Kidney epithelial cell (primary cell): ENCODE data around the gene ZDHHC16. TPM values are rescaled to one million over a fixed set of nuclear protein-coding genes. Genes with fewer than 3 reads are reported as not detected.

Experiments
- DNase-seq: peaks from one replicate; pipeline ENCODE4 v3.0.0-alpha.2; 2010; ENCODE audit warnings: low read depth
- H3K27me3 ChIP-seq: 2 replicates; pipeline ENCODE4 v1.6.0; 2011; ENCODE audit warnings: low read length; ENCODE audit not compliant: control insufficient read depth, insufficient read depth
- H3K36me3 ChIP-seq: 2 replicates; pipeline ENCODE4 v1.5.1; 2011; ENCODE audit warnings: low read length; ENCODE audit not compliant: control insufficient read depth, insufficient read depth
- H3K4me3 ChIP-seq: 2 replicates; pipeline ENCODE4 v1.5.1; 2011; ENCODE audit warnings: low read depth, mild to moderate bottlenecking, control low read depth, low read length
- total RNA-seq: library from RNA; depleted of rRNA; stranded (reverse); fragments of >200 nt; gene quantifications from 2 replicates; pipeline ENCODE4 v1.2.3, GENCODE V29; 2015
- TF ChIP-seq, protein P1 (sequence below): IDR thresholded peaks from 2 replicates; pipeline ENCODE4 v1.5.1; 2011; ENCODE audit warnings: mild to moderate bottlenecking, moderate library complexity, low read length, control low read depth, inconsistent platforms; ENCODE audit not compliant: insufficient read depth, poor library complexity, severe bottlenecking

The ZDHHC16 gene
- 42.4 and 46.8 TPM in 2 replicates for total RNA-seq

DNA sequence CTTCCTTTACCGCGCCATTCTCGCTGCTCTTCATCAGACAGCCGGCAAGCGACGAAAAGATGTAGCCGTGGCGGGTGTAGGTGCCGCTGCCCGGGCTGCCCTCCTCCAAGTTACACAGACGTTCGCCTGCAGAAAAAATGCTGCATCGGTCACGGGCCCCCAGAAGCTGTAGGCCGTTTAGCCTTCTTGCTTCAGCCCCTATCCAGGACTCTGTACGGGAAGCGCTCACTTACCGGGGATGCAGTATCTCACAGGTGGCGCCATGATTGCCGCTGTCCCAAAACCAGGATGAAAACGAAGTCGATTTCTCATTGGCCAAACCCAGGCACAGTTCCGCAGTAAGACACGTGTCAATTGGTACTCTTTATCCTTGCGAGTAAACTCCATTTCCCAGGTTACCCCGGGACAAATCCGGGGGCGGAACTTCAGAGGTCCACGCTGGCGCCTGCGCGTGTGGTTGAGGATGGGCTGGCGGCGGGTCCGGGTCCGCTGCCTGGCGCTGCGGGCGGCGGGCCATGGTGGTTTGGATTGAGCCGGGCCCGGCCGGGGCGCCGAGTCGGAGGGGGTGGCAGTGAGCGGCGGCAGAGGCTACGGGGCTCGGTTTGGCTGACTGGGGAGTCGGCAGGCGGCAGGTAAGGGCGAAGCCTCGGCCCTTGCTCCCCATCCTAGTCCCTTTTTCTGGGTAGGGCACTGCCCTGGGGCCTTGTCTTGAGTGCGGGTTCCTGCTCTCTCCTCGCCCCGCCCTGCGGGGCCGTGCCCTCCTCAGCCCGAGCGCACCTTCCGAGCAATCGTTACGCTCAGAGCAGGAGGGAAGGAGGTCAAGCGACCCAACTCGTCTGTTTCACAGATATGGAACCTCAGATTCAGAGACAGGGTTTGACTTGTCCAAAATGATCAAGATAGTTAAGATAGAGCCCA is at the start of gene ZDHHC16, which contains the start of gene EXOSC1:
TSS of gene ZDHHC16 (plus strand) at position 454 of the 918 bp plus-strand sequence. CDS start 5,501 bp downstream, outside the sequence.
TSS of gene EXOSC1 (minus strand) at position 285 of the 918 bp plus-strand sequence. CDS start at position 264, 21 bp downstream.
- TF ChIP-seq, protein P1, sequence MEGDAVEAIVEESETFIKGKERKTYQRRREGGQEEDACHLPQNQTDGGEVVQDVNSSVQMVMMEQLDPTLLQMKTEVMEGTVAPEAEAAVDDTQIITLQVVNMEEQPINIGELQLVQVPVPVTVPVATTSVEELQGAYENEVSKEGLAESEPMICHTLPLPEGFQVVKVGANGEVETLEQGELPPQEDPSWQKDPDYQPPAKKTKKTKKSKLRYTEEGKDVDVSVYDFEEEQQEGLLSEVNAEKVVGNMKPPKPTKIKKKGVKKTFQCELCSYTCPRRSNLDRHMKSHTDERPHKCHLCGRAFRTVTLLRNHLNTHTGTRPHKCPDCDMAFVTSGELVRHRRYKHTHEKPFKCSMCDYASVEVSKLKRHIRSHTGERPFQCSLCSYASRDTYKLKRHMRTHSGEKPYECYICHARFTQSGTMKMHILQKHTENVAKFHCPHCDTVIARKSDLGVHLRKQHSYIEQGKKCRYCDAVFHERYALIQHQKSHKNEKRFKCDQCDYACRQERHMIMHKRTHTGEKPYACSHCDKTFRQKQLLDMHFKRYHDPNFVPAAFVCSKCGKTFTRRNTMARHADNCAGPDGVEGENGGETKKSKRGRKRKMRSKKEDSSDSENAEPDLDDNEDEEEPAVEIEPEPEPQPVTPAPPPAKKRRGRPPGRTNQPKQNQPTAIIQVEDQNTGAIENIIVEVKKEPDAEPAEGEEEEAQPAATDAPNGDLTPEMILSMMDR = peak; percentile 15
- Histone ChIP-seq H3K36me3 (no peaks in the 10 kb centered on the region), H3K4me3 (peak within 1 kb of the TSS; percentile 66), H3K27me3 (no peaks in the 10 kb centered on the region)
- DNase-seq = peak; percentile 95

DNA sequence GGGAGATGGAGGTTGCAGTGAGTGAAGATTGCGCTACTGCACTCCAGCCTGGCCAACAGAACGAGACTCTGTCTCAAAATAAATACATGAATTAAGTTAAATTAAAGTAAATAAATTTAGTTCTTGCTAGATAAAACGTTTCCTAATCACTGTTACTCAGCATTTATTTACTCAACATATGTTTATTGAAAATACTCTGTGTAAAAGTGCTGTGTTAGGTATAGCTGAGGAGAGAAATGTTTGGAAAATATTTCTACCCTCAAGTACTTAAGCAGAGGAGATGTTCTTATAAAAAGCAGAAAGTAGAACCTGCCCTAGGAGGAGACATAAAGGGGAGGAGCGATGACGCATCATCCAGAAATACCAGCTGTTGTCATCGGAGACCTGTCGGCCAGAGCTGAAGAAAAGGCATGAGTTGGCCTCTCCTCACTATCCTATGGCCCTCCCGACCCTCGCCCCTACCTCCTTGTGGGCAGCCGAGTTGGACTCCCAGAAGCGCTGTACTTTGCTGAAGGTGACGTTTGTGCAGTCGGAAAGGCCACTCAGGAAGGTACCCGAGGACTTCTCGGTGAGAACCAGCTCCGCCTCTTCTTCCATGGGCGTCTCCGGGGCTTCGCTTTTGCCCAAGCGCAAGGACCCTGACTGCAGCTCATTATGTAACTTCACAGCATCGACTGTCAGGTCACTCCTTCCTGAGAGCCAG is 46.0 kb upstream of the ZDHHC16 start:
- DNase-seq = no peak
- TF ChIP-seq, protein P1 = no peak
- Histone ChIP-seq H3K36me3 (peaks cover 1% of the 10 kb centered on the region), H3K4me3 (peak overlapping the region; percentile 85), H3K27me3 (no peaks in the 10 kb centered on the region)

DNA sequence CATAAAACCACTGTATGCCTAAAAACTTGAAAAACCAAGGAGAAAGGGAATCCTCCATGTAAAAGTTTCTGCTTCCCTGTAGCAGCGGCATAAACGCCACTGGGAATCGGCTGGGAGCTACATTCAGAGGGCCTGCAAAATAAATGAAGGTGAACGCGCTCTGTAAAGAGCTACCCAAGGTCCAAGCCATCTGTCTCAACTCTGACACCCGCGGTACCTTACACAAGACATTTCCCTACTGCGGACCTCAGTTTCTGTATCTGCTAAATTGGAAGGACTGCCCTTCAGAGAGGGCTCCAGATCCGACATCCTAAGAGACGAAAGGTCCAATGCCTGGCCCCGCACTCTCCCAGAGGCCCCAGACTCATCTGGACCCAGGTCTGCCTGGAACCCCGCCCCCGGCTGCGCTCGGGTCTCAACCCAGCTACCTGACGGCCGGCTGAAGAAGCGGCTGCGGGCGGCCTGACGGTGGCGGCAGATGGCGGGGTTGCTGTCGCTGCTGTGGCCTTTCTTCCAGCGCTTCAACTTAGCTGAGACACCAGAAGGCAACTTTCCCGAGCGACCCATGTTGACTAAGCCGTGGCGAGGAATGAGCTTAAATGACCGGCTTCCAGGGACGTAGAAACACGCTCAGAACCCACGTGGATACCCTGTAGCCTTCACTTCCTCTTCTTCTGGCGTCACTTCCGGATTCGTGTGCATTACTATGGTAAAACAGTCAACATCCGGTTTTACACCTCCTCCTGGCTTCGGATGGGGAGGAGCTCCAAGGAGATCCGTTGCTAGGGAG is 45.1 kb upstream of the ZDHHC16 start, which contains the start of gene RRP12:
TSS of gene RRP12 (minus strand) at position 676 of the 790 bp plus-strand sequence. CDS start at position 567, 109 bp downstream.
- peaks cover 1% of the 10 kb centered on the region for H3K36me3 ChIP-seq
- peak within 1 kb of the TSS; percentile 85 for H3K4me3 ChIP-seq
- DNase-seq = peak; percentile 97
- TF ChIP-seq, protein P1 = no peak
- H3K27me3 ChIP-seq = no peaks in the 10 kb centered on the region

DNA sequence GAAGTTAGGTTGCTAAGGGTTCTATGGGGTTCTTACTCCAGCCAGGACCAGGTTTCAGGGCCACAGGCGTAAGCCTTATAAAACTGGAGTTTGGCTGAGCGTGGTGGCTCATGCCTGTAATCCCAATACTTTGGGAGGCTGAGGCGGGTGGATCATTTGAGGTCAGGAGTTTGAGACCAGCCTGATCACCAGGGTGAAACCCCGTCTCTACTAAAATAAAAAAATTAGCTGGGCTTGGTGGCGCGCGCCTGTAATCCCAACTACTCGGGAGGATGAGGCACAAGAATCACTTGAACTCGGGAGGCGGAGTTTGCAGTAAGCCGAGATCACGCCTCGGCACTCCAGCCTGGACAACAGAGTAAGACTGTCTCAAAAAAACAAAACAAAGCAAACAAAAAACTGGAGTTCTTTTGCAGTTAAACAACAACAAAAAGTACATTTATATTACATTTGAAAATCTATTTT is 44.5 kb upstream of the ZDHHC16 start:
- TF ChIP-seq, protein P1 = no peak
- no peaks in the 10 kb centered on the region for H3K27me3 ChIP-seq
- H3K36me3 ChIP-seq = no peaks in the 10 kb centered on the region
- H3K4me3 ChIP-seq = peak overlapping the region; percentile 85
- no peak for DNase-seq

DNA sequence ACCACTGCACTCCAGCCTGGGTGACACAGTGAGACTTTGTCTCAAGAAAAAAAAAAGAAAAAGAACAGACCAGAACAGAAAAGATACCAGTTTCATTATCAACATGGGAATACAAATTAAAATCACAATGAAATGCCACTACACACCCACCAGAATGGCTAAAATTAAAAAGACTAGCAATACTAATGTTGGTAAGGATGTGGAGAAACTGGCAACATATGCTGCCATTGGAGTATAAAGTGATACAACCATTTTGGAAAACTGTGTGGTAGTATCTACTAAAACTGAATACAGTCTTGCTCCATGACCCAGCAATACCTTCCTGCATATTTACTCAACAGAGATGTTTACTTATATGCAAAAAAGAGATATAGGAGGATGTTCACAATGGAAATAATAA is 41.9 kb upstream of the ZDHHC16 start:
- Histone ChIP-seq H3K36me3 (no peaks in the 10 kb centered on the region), H3K27me3 (no peaks in the 10 kb centered on the region), H3K4me3 (no peak overlapping the region)
- TF ChIP-seq, protein P1 = no peak
- no peak for DNase-seq
